ENCODE measurements around the gene C1orf116. TPM values are rescaled to one million over a fixed set of nuclear protein-coding genes. Genes with fewer than 3 reads are reported as not detected.

C1orf116 gene
- total RNA-seq, 2 experiments from 2014 or later, result not detected

- no peaks in the 10 kb centered on the region for H3K9me3 Mint-ChIP-seq
- H3K4me1 Mint-ChIP-seq (ENCODE audit: low read depth), result no peaks in the 10 kb centered on the region
- POLR2A ChIA-PET, result no interaction called here
- DNase-seq, result no peak
- CTCF ChIA-PET, result interaction anchor here (0.8 kb wide), 1 partner anchor 37 kb away, joined by 3 read pairs; no protein-coding TSS in a partner anchor
- H3K27me3 Mint-ChIP-seq, result peaks cover 27% of the 10 kb centered on the region
- no peak overlapping the region for H3K4me3 Mint-ChIP-seq
- intact Hi-C loops (cut with micrococcal nuclease), result no loop called here
- no peak overlapping the region for H3K27ac Mint-ChIP-seq
- H3K36me3 Mint-ChIP-seq, result no peaks in the 10 kb centered on the region
Observed at GRCh38 chr1:207010726-207011125, 21.8 kb downstream of the C1orf116 start.

DNA sequence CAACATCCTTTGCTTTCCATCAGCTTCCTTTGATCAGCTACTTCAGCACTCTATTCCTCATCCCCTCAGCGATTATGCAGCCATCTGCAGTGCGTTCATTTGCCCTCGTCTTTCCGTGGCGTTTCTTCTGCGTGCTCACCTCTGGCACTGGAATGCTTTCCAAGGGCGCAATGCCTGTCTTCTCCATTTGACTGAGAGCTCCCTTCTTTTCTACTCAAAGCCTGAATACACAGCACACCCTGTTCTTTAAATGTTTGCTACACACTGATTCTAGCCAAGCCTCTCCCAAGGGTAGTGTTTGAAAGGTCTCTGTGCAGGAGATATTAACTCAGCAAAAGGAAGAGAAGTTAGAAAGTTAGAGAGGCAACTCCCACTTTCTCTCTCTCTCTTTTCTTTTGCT, 22.6 kb downstream of the C1orf116 start:
- no peaks in the 10 kb centered on the region for H3K9me3 Mint-ChIP-seq
- intact Hi-C loops (cut with micrococcal nuclease), result no loop called here
- H3K27me3 Mint-ChIP-seq, result peaks cover 23% of the 10 kb centered on the region
- POLR2A ChIA-PET, result no interaction called here
- H3K4me1 Mint-ChIP-seq (ENCODE audit: low read depth), result no peaks in the 10 kb centered on the region
- H3K27ac Mint-ChIP-seq, result no peak overlapping the region
- no peak overlapping the region for H3K4me3 Mint-ChIP-seq
- CTCF ChIA-PET, result no interaction called here
- no peaks in the 10 kb centered on the region for H3K36me3 Mint-ChIP-seq
- no peak for DNase-seq

DNA sequence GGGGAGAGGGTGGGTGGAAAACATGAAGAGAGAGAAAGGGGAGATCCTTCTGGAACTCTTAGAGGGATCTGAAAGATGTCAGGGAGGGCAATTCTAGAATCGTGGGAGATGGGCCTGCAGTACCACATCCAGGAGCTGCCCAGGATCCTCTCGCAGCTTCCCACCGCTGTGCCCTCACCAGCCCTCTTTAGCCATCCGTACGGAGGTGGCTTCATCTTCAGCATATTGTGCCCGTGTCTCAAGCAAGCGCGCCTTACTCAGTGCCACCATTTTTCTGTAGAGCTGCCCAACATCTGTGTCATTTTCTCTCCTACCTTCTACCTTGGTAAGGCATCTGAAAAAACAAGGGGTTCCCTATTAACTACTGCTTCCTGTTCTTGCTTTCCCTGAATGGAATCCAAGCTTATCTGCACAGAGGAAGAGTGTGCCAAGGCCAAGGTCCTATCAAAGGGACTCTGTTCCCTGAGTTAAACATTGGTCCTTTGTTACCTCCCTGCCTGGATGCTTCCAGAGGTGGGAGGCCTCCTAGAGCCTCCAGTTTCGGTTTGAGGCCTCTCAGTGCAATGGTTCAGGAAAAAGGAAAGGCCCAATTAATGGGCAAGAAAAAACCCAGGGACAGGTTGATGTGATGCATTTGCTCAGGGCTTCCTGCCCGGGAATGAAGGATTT, 23.2 kb downstream of the C1orf116 start:
- DNase-seq, result no peak
- Mint-ChIP-seq H3K27me3 (peaks cover 21% of the 10 kb centered on the region), H3K27ac (no peak overlapping the region), H3K4me3 (no peak overlapping the region), H3K36me3 (no peaks in the 10 kb centered on the region), H3K9me3 (no peaks in the 10 kb centered on the region), H3K4me1 (ENCODE audit: low read depth) (peaks cover 2% of the 10 kb centered on the region)
- ChIA-PET POLR2A (no interaction called here), CTCF (no interaction called here)
- intact Hi-C loops (cut with micrococcal nuclease), result no loop called here

- CTCF ChIA-PET, result interaction anchor here (2.1 kb wide), 1 partner anchor 25 kb away, joined by 8 read pairs; the partner anchor contains the start of gene C1orf116
- Mint-ChIP-seq H3K4me1 (ENCODE audit: low read depth) (peaks cover 2% of the 10 kb centered on the region), H3K4me3 (no peak overlapping the region)
Observed at GRCh38 chr1:207007352-207008033, 25.1 kb downstream of the C1orf116 start.

DNA sequence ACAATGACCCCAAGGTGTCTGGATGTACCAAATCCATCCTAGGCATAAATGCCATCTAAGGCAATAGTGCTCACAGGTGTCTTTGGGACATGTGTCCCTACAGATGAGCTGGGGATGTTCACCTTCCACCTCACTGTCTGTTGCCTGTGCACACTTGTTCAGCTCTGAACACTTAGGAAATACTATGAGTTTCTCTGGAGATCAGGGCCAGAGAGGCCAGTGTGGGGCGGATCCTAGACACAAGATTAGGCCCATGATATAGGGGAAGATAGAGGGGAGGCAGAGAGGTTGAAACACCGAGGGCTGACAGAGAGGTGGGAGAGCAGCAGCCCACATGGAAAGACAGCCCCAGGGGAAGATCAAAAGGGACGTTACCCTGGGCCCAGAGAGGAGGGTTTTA, 25.6 kb downstream of the C1orf116 start:
- no peak overlapping the region for H3K27ac Mint-ChIP-seq
- no peak overlapping the region for H3K4me3 Mint-ChIP-seq
- intact Hi-C loops (cut with micrococcal nuclease), result no loop called here
- no peak for DNase-seq
- CTCF ChIA-PET, result interaction anchor here (1.2 to 3.7 kb wide), 3 partner anchors 26 to 74 kb away, joined by 3 to 16 read pairs (median 8); partner anchors contain the start of gene C1orf116
- no peaks in the 10 kb centered on the region for H3K36me3 Mint-ChIP-seq
- POLR2A ChIA-PET, result no interaction called here
- H3K4me1 Mint-ChIP-seq (ENCODE audit: low read depth), result peaks cover 2% of the 10 kb centered on the region
- no peaks in the 10 kb centered on the region for H3K9me3 Mint-ChIP-seq
- H3K27me3 Mint-ChIP-seq, result peaks cover 9% of the 10 kb centered on the region

More at GRCh38 chr1:207007352-207008033, 25.1 kb downstream of the C1orf116 start:
- POLR2A ChIA-PET, result no interaction called here
- intact Hi-C loops (cut with micrococcal nuclease), result no loop called here
- Mint-ChIP-seq H3K9me3 (no peaks in the 10 kb centered on the region), H3K27ac (no peak overlapping the region), H3K27me3 (peaks cover 11% of the 10 kb centered on the region), H3K36me3 (no peaks in the 10 kb centered on the region)
- DNase-seq, result no peak

- Mint-ChIP-seq H3K36me3 (no peaks in the 10 kb centered on the region), H3K4me1 (ENCODE audit: low read depth) (peaks cover 2% of the 10 kb centered on the region), H3K27ac (no peak overlapping the region), H3K4me3 (no peak overlapping the region), H3K27me3 (peaks cover 9% of the 10 kb centered on the region), H3K9me3 (no peaks in the 10 kb centered on the region)
- CTCF ChIA-PET, result interaction anchor here (0.7 to 3.7 kb wide), 10 partner anchors 9 to 494 kb away, joined by 3 to 16 read pairs (median 5); partner anchors contain the start of gene C1orf116
- POLR2A ChIA-PET, result no interaction called here
- intact Hi-C loops (cut with micrococcal nuclease), result no loop called here
- no peak for DNase-seq
Observed at GRCh38 chr1:207006083-207006482, 26.5 kb downstream of the C1orf116 start.

DNA sequence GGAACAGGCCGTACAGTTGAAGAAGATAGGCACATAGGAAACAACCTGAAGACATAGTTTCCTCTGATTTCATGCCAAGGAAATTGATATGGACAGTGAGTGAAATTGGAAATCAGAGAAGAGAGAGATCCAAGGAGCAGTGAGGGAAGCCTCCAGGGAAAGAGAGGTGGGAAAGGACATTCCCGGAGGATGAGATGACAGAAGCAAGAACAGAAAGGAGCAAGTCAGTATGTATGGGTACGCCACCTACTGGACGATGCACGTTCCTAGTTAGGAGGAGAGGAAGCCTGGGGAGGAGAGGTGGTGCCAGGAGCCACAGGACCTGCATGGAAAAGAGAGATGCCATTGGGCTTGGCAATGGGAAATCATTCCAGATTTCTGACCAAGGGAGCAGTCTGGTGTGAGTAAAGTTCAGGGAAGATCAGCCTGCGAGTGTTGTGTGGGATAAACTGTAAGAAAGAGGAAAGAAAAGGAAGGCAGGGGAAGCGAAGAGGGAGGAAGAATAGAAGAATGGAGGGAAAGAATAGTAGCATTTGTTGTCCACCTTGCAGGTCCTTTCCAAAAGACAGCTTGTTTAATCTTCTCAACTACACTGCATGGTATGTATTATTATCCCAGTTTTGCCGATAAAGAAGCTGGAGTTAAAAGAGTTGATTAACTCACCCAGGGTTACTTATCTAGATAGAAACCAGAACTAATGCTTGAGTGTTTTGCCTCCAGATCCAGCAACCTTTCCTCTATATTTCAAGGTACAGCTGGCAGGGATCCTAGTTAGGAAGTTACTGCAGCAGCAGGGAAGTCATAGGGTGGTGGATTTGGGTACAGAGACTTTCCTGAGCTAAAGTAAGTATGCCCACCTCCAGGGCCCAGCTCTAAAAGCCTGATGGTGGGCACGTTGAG, 27.4 kb downstream of the C1orf116 start:
- H3K27me3 Mint-ChIP-seq, result peaks cover 7% of the 10 kb centered on the region
- peak; percentile 51 for DNase-seq
- H3K9me3 Mint-ChIP-seq, result no peaks in the 10 kb centered on the region
- no peak overlapping the region for H3K4me3 Mint-ChIP-seq
- peaks cover 2% of the 10 kb centered on the region for H3K4me1 Mint-ChIP-seq (ENCODE audit: low read depth)
- ChIA-PET POLR2A (no interaction called here), CTCF (interaction anchor here (0.6 to 3.7 kb wide), 20 partner anchors 9 to 495 kb away, joined by 3 to 16 read pairs (median 4); partner anchors contain the start of genes C1orf116 and FCAMR)
- intact Hi-C loops (cut with micrococcal nuclease), result loop anchor here (2.0 kb wide), 1 partner anchor 74 kb away; no protein-coding TSS in a partner anchor
- H3K27ac Mint-ChIP-seq, result no peak overlapping the region
- no peaks in the 10 kb centered on the region for H3K36me3 Mint-ChIP-seq

DNA sequence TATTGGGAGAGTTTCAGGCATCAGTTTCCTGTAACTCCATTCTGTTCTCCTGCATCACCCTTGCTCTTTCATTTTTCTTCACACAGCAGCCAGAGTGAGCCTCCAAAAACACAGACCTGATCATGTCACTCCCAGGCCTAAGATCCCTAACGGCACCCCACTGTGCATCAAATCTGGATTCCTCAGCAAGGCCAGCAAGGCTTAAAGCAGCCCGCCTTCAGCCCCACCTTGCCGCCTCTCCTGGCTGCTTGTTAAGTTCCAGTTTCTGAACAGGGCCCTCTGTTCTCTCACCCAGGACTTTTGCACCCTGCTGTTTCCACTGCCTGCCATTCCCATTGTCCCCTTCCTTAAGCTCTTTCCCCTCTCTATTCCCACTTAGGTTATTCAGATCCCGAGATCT, 29.3 kb downstream of the C1orf116 start:
- H3K4me1 Mint-ChIP-seq (ENCODE audit: low read depth), result peaks cover 2% of the 10 kb centered on the region
- H3K9me3 Mint-ChIP-seq, result no peaks in the 10 kb centered on the region
- H3K27ac Mint-ChIP-seq, result no peak overlapping the region
- no peak overlapping the region for H3K4me3 Mint-ChIP-seq
- H3K27me3 Mint-ChIP-seq, result peaks cover 7% of the 10 kb centered on the region
- H3K36me3 Mint-ChIP-seq, result no peaks in the 10 kb centered on the region
- no peak for DNase-seq
- intact Hi-C loops (cut with micrococcal nuclease), result no loop called here
- CTCF ChIA-PET, result interaction anchor here (0.7 to 3.7 kb wide), 10 partner anchors 11 to 129 kb away, joined by 3 to 16 read pairs (median 6); no protein-coding TSS in a partner anchor
- POLR2A ChIA-PET, result no interaction called here

DNA sequence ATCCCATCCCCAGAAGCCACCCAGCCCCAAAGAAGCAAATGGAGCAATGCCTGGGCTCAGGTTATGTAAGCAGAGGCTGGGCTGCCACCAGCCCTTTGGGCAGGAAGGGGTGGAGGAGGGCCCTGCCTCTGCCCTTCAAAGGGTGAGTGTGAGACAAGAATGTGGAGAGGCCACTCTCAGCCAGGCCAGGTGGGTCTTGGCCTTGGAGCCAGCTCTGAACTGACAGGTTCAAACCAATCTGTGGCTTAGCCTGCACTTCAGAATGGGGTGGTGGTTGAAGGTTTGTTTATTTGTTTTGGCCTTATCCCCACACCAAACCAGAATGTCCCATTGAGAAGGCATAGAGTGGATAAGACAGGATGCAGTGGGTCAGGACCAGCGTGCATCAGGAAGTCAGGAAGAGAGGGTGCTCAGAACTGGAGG, 29.8 kb downstream of the C1orf116 start:
- Mint-ChIP-seq H3K36me3 (no peaks in the 10 kb centered on the region), H3K27ac (no peak overlapping the region), H3K9me3 (no peaks in the 10 kb centered on the region), H3K4me1 (ENCODE audit: low read depth) (peaks cover 2% of the 10 kb centered on the region), H3K27me3 (peaks cover 7% of the 10 kb centered on the region), H3K4me3 (no peak overlapping the region)
- intact Hi-C loops (cut with micrococcal nuclease), result no loop called here
- ChIA-PET CTCF (interaction anchor here (1.0 to 3.2 kb wide), 2 partner anchors 20 to 72 kb away, joined by 3 to 11 read pairs; no protein-coding TSS in a partner anchor), POLR2A (no interaction called here)
- DNase-seq, result no peak

- POLR2A ChIA-PET, result no interaction called here
- Mint-ChIP-seq H3K9me3 (no peaks in the 10 kb centered on the region), H3K4me1 (ENCODE audit: low read depth) (peaks cover 2% of the 10 kb centered on the region), H3K27ac (no peak overlapping the region), H3K27me3 (peaks cover 2% of the 10 kb centered on the region), H3K4me3 (no peak overlapping the region), H3K36me3 (no peaks in the 10 kb centered on the region)
- CTCF ChIA-PET, result interaction anchor here (3.2 kb wide), 1 partner anchor 19 kb away, joined by 11 read pairs; no protein-coding TSS in a partner anchor
- DNase-seq, result no peak
- intact Hi-C loops (cut with micrococcal nuclease), result no loop called here
Observed at GRCh38 chr1:207001492-207002245, 30.9 kb downstream of the C1orf116 start.

- ChIA-PET POLR2A (no interaction called here), CTCF (interaction anchor here (1.5 to 3.2 kb wide), 2 partner anchors 18 to 91 kb away, joined by 3 to 11 read pairs; no protein-coding TSS in a partner anchor)
- peaks cover 2% of the 10 kb centered on the region for H3K27me3 Mint-ChIP-seq
- H3K9me3 Mint-ChIP-seq, result no peaks in the 10 kb centered on the region
- no peak overlapping the region for H3K27ac Mint-ChIP-seq
- H3K36me3 Mint-ChIP-seq, result no peaks in the 10 kb centered on the region
- intact Hi-C loops (cut with micrococcal nuclease), result no loop called here
- no peak overlapping the region for H3K4me3 Mint-ChIP-seq
- H3K4me1 Mint-ChIP-seq (ENCODE audit: low read depth), result peaks cover 2% of the 10 kb centered on the region
- DNase-seq, result no peak
Observed at GRCh38 chr1:207000651-207001291, 31.8 kb downstream of the C1orf116 start.
